HepG2 (cell line): ENCODE data around the gene ATRX.
"Not testable (repeated sequence)": the region's sequence is repeated elsewhere in the genome, so short reads cannot be mapped to it uniquely, and the experiment has no call there.

Source experiments
- CEBPB ChIP-seq: IDR thresholded peaks from 2 replicates; pipeline ENCODE4 v1.6.1; 2011; ENCODE audit warnings: low read depth, low read length, improper control_type of control experiment, borderline replicate concordance
- EZH2 ChIP-seq: conservative IDR thresholded peaks from 2 replicates; pipeline ENCODE4 v1.6.1; 2012; ENCODE audit warnings: mild to moderate bottlenecking, low read depth, low read length, moderate library complexity
- KLF6 ChIP-seq: IDR thresholded peaks from 2 replicates; pipeline ENCODE4 v1.8.0; 2016; ENCODE audit warnings: missing biosample characterization, missing genetic modification reagents
- POLR2AphosphoS5 ChIP-seq: IDR thresholded peaks from 2 replicates; pipeline ENCODE4 v1.6.1; 2012; ENCODE audit warnings: low read depth, low read length
- TF ChIP-seq, protein P1 (sequence below): sonication (generic); formaldehyde crosslinking; IDR thresholded peaks from 2 replicates; pipeline ENCODE4 v1.4.0; 2020; ENCODE audit warnings: missing genetic modification reagents, borderline replicate concordance
- TF ChIP-seq, protein P2 (sequence below): sonication (generic); formaldehyde crosslinking; IDR thresholded peaks from 2 replicates; pipeline ENCODE4 v1.4.0; 2020; ENCODE audit warnings: missing genetic modification reagents, mild to moderate bottlenecking, borderline replicate concordance
- TF ChIP-seq, protein P3 (sequence below): fragments of 450-650 bp; IDR thresholded peaks from 2 replicates; pipeline ENCODE4 v1.6.1; 2016
- TF ChIP-seq, protein P4 (sequence below): sonication (generic); formaldehyde crosslinking; IDR thresholded peaks from 2 replicates; pipeline ENCODE4 v1.8.0; 2022; ENCODE audit warnings: mild to moderate bottlenecking, missing genetic modification reagents, moderate library complexity
- TF ChIP-seq, protein P5 (sequence below): sonication (generic); formaldehyde crosslinking; IDR thresholded peaks from 2 replicates; pipeline ENCODE4 v1.4.0; 2020; ENCODE audit warnings: low read depth, mild to moderate bottlenecking, missing genetic modification reagents

DNA sequence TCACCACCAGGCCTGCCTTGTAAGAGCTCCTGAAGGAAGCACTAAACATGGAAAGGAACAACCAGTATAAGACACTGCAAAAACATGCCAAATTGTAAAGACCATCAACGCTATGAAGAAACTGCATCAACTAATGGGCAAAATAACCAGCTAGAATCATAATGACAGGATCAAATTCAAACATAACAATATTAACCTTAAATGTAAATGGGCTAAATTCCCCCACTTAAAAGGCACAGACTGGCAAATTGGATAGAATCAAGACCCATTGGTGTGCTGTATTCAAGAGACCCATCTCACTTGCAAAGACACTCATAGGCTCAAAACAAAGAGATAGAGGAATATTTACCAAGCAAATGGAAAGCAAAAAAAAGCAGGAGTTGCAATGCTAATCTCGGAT, 246.2 kb downstream of the ATRX start:
- TF ChIP-seq, protein P1, sequence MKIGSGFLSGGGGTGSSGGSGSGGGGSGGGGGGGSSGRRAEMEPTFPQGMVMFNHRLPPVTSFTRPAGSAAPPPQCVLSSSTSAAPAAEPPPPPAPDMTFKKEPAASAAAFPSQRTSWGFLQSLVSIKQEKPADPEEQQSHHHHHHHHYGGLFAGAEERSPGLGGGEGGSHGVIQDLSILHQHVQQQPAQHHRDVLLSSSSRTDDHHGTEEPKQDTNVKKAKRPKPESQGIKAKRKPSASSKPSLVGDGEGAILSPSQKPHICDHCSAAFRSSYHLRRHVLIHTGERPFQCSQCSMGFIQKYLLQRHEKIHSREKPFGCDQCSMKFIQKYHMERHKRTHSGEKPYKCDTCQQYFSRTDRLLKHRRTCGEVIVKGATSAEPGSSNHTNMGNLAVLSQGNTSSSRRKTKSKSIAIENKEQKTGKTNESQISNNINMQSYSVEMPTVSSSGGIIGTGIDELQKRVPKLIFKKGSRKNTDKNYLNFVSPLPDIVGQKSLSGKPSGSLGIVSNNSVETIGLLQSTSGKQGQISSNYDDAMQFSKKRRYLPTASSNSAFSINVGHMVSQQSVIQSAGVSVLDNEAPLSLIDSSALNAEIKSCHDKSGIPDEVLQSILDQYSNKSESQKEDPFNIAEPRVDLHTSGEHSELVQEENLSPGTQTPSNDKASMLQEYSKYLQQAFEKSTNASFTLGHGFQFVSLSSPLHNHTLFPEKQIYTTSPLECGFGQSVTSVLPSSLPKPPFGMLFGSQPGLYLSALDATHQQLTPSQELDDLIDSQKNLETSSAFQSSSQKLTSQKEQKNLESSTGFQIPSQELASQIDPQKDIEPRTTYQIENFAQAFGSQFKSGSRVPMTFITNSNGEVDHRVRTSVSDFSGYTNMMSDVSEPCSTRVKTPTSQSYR (CRISPR knock-in tag) = not testable (repeated sequence)
- TF ChIP-seq, protein P2, sequence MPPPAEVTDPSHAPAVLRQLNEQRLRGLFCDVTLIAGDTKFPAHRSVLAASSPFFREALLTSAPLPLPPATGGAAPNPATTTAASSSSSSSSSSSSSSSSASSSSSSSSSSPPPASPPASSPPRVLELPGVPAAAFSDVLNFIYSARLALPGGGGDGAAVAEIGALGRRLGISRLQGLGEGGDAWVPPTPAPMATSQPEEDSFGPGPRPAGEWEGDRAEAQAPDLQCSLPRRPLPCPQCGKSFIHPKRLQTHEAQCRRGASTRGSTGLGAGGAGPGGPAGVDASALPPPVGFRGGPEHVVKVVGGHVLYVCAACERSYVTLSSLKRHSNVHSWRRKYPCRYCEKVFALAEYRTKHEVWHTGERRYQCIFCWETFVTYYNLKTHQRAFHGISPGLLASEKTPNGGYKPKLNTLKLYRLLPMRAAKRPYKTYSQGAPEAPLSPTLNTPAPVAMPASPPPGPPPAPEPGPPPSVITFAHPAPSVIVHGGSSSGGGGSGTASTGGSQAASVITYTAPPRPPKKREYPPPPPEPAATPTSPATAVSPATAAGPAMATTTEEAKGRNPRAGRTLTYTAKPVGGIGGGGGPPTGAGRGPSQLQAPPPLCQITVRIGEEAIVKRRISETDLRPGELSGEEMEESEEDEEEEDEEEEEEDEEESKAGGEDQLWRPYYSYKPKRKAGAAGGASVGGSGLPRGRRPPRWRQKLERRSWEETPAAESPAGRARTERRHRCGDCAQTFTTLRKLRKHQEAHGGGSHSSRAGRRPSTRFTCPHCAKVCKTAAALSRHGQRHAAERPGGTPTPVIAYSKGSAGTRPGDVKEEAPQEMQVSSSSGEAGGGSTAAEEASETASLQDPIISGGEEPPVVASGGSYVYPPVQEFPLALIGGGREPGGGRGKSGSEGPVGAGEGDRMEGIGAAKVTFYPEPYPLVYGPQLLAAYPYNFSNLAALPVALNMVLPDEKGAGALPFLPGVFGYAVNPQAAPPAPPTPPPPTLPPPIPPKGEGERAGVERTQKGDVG (CRISPR knock-in tag) = not testable (repeated sequence)
- not testable (repeated sequence) for TF ChIP-seq KLF6, CEBPB, POLR2AphosphoS5, EZH2
- TF ChIP-seq, protein P3, sequence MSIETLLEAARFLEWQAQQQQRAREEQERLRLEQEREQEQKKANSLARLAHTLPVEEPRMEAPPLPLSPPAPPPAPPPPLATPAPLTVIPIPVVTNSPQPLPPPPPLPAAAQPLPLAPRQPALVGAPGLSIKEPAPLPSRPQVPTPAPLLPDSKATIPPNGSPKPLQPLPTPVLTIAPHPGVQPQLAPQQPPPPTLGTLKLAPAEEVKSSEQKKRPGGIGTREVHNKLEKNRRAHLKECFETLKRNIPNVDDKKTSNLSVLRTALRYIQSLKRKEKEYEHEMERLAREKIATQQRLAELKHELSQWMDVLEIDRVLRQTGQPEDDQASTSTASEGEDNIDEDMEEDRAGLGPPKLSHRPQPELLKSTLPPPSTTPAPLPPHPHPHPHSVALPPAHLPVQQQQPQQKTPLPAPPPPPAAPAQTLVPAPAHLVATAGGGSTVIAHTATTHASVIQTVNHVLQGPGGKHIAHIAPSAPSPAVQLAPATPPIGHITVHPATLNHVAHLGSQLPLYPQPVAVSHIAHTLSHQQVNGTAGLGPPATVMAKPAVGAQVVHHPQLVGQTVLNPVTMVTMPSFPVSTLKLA = not testable (repeated sequence)
- TF ChIP-seq, protein P4, sequence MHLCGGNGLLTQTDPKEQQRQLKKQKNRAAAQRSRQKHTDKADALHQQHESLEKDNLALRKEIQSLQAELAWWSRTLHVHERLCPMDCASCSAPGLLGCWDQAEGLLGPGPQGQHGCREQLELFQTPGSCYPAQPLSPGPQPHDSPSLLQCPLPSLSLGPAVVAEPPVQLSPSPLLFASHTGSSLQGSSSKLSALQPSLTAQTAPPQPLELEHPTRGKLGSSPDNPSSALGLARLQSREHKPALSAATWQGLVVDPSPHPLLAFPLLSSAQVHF (CRISPR knock-in tag) = not testable (repeated sequence)
- TF ChIP-seq, protein P5, sequence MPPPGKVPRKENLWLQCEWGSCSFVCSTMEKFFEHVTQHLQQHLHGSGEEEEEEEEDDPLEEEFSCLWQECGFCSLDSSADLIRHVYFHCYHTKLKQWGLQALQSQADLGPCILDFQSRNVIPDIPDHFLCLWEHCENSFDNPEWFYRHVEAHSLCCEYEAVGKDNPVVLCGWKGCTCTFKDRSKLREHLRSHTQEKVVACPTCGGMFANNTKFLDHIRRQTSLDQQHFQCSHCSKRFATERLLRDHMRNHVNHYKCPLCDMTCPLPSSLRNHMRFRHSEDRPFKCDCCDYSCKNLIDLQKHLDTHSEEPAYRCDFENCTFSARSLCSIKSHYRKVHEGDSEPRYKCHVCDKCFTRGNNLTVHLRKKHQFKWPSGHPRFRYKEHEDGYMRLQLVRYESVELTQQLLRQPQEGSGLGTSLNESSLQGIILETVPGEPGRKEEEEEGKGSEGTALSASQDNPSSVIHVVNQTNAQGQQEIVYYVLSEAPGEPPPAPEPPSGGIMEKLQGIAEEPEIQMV = not testable (repeated sequence)
